GM18498 (cell line): Measurements from ENCODE around the gene CYTH2.

ENCODE experiments used
- ATAC-seq: cut with Tn5 transposase; IDR thresholded peaks from one replicate; pipeline ENCODE4 v1.9.1; 2021; ENCODE audit warnings: mild to moderate bottlenecking, moderate library complexity; ENCODE audit not compliant: unreplicated experiment

Gene CYTH2

GRCh38 chr19:48492925-48493717 lies 24.0 kb downstream of the CYTH2 start:
- ATAC-seq, result peak; percentile 56

GRCh38 chr19:48493718-48494401 lies 24.7 kb downstream of the CYTH2 start:
- ATAC-seq, result peak; percentile 9

DNA sequence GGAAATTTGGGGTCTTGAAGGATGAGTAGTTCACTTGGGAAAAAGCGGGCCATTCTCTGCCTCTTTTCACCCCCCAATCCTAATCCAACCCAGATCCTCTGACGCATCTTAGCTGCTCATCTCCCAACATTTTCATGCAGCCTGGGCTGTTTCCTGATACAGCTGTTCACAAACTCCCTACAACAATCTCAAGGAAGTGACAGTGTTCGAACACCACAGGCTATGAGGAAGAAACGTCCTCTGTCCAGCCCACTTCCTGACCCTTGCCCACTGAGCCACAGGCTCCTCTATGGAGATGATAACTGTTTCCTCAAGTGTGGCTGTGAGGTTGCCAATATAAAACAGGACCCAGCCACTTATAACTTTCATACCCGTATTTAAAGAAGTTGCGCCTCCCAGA lies 26.2 kb downstream of the CYTH2 start:
- no peak for ATAC-seq

GRCh38 chr19:48496959-48497727 lies 28.0 kb downstream of the CYTH2 start:
- ATAC-seq, result no peak

GRCh38 chr19:48497728-48498594 lies 28.8 kb downstream of the CYTH2 start:
- no peak for ATAC-seq

- no peak for ATAC-seq
Measured at GRCh38 chr19:48498595-48499311, 29.6 kb downstream of the CYTH2 start.

DNA sequence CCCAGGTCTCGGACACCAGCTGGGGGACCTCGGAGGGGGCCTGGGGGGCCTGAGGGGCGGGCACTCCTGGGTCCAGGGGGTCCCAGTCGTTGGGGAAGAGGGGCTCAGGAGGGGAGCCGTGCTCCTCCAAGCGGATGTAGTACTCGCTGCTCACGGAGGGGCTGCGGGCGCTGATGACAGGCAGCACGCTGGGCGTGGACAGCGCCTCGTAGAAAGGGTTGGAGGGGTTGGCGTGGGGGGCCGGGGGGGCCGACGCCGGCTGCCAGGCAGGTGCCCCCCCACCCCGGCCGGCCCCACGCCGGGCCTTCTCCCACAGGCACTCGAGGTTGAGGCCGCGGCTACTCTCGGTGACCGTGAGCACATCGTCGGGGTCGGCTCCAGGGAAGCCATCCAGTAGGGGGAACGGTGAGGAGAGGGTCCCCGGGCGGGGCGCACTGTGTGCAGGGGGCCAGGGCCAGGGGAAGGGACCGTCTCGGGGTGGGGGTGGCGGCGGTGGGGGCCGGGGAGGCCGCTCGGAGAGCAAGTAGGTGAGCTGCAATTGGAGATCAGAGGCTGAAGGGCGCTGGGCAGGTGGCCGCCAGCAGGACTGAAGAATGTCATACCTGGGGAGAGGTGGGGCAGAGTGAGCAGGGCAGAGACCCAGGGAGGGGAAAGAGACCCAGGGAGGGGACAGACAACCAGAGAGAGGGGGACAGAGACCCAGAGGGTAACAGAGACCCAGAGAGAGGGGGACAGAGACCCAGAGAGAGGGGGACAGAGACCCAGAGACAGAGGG lies 30.3 kb downstream of the CYTH2 start:
- ATAC-seq, result no peak

GRCh38 chr19:48500830-48501493 lies 31.8 kb downstream of the CYTH2 start:
- ATAC-seq, result no peak

GRCh38 chr19:48501494-48502349 lies 32.6 kb downstream of the CYTH2 start:
- ATAC-seq, result no peak

DNA sequence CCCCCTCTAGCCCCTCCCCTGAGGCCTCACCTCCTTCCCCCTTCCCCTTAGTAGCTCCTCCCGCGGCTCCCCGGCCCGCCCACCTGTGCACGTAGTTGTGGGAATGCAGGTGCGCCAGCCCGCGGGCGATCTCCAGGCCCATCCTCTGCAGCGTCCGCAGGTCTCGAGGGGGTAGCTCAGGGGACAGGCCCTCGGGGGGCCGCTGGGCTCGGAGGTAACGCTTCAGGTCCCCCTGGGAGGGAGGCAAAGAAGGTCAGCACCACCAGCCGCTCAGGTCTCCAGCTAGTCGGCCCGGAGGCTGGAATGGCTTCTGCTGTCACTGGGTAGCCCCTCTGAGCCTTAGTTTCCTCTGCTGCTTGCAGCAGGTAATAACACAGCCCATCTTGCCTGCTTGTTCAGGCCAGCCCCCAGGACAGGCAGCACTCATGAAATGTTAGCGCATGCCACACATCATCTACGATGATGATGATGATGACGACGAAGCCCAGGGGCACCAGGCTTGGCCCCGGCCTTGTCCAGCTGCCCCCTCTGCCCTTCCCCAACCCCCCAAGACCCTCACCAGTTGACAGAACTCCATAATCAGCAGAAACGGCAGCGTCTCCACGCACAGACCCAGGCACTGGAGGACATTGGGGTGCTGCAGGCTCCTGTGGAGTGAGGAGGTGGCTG lies 33.3 kb downstream of the CYTH2 start:
- ATAC-seq, result no peak

DNA sequence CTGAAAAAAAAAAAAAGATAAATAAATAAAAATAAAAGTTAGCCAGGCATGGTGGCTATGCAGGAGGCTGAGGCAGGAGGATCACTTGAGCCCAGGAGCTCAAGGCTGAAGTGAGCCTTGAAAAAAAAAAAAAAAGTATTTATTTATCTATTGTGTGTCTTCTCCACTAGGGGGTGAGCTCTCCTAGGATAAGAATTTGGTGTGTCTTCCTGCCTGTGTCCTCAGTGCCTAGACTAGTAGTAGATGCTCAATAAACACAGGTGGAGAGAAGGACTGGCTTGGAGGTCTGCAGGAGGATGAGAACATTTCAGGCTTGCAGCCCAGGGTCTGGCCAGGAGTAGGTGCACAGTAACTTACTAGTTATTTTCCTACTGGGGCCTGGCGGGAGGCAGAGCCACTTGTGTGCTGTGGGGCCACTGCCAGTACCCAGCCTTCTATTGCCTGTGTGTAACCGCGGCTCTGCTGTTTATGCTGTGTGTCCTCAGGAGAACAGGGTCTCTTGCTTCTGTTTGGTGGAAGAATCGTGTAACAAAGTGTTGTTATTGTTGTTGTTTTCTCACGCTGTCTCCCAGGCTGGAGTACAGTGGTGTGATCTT lies 37.1 kb downstream of the CYTH2 start:
- no peak for ATAC-seq

- no peak for ATAC-seq
Measured at GRCh38 chr19:48507911-48508439, 38.8 kb downstream of the CYTH2 start.

GRCh38 chr19:48508729-48509411 lies 39.7 kb downstream of the CYTH2 start:
- no peak for ATAC-seq

DNA sequence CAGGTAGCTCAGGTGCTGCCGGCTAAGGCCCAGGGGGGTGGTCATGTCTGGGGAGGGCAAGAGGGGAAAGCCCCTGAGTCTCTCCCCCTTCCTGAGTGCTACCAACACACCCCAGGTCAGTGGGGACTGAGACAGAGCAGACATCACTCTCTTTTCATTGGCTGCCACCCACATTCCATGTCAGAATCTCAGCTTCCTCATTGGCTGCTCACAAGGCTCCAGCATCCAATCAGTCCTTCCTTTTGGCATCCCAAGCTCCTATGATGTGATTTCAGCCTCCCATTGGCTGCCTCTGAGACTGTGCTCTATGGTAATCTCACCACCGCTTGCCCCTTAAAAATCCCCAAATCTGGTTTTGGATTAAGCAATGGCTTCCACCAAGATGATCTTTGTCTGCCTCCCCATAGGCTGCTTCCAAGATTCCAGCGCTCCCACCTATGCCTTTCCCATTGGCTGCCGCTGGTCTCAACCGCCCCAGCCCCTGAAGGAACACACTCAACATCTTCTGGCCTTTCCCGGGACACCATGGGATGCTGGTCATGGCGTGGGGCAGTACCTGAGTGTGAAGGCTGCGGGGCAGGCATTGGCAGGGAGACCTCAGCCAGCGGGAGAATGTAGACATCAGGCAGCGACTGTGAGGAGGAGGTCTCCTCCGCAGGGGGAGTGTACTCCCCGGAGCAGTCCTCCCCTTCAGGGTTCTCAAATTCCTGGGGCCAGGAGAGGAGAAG lies 40.5 kb downstream of the CYTH2 start:
- ATAC-seq, result no peak
